Stimulated activated CD4-positive, alpha-beta T cell treated with anti-CD3 and anti-CD28 coated beads, Interleukin-2, amount 100 ng/mL, for 4 hours (primary cell): ENCODE results near the gene RRAS.

Experiments used
- DNase-seq: peaks from one replicate; pipeline ENCODE4 v3.0.0-alpha.2; 2020; ENCODE audit warnings: low read depth

RRAS gene

DNA sequence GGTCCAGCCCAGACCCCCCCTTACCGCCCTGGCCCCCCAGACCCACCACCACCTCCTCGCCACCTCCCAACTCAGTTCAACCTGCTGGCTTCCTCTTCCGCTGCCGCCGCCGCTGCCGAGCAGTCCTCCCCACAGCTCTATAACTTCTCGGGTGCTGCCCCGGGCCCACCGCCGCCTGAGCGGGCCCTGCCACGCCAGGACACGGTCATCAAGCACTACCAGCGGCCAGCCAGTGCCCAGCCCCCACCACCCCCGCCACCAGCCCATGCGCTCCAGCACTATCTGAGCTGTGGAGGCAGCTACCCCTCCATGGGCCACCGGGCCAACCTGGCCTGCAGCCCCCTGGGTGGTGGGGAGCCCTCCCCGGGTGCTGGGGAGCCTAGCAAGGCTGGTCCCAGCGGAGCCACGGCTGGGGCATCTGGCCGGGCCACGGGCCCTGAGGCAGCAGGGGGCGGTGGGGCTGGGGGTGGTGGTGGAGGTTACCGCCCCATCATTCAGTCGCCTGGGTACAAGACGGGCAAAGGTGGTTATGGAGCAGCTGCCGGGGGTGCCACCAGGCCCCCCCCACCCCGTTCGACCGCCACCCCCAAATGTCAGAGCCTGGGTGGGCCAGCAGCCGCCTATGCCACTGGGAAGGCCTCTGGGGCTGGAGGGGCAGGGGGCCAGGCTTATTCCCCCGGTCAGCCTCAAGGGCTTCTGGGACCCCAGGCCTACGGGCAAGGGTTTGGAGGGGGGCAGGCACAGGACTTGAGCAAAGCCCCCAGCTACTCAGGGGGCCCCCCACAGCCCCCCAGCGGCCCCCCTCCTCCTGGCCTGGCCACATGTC, 44.7 kb downstream of the RRAS start:
- DNase-seq = no peak

DNA sequence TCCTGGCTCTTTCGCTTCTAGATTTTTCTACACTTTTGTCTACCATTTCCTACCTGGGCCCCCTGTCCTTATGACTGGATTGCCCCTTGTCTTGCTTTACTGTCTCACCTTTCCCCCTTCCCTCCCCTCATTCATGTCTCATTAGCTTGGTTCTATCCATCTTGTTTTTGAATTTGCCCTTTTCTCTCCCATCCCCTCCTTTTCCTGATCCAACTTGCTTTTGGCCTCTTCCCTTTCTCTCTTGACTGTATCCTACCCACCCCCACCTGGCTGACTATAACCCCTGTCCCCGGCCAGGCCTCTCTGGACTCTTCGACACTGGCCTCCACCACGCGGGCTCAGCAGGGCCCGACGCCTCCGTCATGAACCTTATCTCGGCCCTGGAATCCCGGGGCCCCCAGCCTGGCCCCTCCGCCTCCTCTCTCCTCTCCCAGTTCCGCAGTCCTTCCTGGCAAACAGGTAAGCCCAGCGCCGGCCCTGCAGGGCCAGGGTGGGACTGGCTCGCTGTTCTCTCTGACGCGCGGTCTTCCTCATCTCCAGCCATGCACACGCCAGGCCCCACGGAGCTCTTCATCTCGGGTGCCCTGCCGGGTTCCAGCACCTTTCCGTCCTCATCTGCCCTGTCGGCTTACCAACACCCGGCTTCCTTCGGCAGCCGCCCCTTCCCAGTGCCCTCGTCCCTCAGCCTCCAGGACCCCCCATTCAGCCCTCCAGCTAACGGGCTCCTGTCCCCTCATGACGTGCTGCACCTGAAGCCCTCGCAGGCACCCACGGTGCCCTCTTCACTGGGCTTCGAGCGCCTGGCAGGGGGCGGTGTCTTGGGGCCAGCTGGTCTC, 45.6 kb downstream of the RRAS start:
- no peak for DNase-seq

DNA sequence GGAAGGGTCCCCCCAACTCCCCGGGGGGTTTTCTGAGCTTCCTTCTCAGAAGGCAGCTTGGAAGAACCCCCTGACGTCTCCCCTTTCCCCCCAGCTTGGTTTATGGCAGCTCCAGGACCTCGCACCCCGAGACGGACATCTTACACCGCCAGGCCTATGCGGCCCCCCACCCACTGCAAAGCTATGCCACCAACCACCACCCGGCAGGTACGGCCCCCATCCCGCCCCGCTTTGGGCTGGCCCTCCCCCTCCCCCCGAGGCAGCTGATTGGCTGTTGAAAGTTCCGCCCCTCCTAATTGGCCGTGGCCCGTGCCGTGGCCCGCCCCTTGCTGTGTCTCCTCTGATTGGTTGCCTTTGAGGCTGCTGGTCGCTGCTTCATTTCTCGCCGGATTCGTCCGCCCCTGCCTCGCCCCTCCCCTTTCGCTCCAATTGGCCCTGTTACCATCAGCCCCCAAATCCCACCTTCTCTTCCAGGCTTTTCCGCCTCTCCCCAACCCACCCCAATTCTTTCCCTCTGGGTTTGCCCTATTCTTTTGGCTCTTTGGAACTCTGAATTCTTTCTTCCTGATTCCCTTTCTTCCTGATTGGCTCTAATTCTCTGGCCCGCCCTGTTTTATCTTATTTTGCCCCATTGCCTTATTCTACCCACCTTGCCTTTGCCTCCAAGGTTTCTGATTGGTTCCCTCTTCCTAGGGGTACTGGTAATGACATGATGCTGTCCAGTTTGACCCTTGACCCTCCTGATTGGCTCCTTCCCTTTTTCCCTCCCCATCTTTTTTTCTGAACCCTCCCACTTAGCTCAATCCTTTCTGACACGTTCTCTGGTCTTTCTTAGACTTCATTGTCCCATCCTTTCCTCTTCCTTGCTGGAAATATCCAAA, 46.5 kb downstream of the RRAS start:
- peak; percentile 89 for DNase-seq

DNA sequence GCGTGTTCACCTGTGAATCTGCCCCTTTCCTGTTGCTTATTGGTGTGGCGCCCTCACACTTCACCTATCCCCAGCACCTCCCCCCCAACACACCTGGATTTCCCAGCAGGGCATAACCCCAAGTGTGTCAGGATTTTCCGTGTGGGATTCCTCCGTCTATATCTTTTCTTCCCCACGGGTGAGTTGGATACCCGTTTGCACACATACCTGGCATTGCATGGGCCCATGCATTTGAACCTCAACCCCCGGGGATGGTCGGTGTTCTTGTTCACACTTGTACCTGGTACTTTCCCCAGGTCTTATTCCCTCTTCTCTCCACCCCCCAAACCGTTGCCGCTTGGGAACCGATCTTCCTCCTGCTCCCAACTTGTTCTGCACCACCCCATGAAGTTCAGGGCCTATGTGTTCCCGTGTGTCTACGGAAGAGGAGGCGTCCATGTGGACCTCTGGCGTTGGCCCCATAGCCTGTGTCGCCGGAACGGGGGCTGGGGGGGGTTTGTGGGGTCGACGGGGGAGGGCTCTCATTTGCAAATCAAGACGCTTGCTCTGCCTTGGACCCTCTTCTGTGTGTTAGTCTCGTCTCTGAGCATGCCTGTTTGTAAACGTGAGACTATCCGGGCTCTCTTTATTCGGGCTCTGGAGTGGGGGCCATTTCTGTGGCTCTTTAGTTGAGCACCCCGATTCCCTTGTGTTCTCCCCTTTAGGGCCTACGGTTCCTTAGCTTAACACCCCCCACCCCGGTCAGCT, 47.3 kb downstream of the RRAS start:
- DNase-seq = no peak

DNA sequence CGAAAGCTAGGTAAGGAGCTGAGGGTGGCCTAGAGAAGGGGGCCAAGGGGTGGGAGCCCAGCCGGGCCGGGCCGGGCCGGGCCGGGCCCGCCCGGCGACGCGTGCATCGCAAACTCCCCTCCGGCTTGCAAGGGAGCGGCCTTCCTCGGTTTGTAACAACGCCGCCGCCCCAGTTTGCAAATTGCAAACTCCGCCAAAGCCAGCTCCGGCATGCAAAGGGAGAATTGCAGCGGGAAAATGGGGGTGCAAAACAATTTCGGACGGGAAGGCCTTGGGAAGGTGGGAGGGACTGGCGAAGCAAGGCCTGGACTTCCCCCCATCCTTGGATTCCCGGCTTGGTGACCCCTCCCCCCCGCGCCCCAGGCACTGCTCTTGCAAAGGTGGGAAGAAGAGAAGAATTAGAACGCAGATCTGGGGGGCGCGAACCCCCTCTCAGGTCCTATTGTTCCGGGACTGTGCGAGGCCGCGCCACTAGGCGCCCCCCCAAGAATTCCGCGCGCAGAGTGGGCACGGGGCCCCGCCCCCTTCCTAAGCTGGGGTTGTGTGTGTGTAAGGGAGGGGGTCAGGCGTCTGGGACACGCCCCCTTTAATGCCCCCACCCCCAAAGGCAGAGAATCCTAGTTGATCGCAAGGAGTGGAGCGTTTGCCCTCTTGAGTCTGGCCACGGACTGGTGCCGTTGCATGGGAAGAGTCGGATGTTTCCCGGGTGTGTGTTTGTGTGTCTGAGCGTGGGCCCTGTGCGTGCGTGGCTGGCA, 48.0 kb downstream of the RRAS start:
- DNase-seq = no peak

DNA sequence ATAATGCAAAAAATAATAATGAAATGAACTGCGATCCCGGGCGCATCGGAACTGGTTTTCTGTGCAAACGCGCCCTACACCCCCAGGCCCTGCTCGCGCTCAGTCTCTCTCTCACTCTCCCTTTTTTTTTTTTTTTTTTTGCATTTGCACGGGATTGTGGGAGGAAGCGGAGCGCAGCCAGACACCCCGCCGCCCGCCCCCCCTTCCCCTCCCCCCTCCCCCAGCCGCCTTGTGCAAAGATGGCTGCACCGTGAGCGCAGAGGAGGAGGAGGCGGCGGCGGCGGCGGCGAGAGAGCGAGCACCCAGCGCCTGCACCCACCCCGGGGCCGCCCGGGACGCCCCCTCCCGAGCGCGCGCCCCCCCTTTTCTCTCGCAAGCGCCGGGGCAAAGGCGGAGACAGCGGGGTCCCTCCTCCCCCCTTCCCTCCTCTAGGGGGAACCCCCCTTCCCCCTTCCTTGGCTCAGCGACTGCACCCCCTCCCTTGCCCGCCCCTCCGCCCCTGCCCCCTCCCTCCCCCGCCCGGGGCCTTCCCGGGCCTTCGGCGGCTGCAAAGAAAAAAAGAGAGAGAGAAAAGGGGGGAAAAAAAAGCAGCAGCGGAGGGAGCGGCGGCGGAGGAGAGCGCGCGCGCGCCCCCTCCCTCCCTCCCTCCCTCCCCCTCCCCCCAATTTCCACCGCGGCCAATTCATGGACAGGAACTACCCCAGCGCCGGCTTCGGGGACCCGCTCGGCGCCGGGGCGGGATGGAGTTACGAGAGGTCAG, 48.8 kb downstream of the RRAS start, which contains the start of gene PRR12:
Gene PRR12, plus strand, starts transcription at position 212 of the 760 bp plus-strand sequence. Its CDS starts 473 bp downstream, at position 685.
- DNase-seq = peak; percentile 68

DNA sequence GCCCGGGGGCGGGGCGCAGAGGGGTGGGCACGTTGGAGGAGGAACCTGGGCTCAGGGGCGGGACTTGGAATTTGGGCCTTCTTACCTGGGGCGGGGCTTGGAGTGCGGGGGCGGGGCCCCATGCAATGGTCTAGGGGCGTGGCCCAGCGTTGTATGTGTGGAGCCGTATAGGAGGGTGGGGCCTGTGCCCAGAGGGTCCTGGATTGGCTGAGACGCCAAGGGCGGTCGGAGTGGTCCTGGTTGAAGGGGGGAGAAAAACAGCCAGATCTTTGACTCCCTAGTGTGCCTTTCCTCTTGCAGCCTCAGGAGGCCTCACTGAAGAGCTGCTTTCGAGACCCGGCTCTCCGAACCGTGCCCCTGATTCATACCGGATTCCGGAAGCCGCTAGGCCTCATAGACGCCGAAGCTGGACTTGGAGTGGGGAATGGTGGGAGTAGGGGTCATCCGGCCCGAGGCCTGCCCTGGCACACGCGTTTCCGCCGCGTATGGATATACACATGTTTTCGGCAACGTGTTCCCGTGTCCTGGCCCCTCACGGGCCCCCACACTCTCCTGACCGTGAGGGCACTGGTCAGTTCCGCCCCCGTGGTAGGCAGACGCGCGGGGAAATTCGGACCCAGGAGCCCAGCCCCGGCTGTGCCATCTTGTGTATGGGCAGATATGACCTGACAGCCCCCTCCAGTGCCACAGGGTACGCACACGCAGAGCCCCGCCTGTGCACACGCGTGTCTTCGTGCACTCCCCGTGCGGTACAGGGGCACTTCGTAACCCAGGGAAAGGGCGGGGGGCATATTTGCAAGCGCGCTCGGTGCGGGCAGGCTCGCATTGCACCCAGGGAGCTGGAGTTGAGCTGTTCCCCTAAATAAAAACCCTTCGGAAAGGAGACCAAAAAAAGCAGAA, 49.6 kb downstream of the RRAS start:
- DNase-seq = peak; percentile 90

DNA sequence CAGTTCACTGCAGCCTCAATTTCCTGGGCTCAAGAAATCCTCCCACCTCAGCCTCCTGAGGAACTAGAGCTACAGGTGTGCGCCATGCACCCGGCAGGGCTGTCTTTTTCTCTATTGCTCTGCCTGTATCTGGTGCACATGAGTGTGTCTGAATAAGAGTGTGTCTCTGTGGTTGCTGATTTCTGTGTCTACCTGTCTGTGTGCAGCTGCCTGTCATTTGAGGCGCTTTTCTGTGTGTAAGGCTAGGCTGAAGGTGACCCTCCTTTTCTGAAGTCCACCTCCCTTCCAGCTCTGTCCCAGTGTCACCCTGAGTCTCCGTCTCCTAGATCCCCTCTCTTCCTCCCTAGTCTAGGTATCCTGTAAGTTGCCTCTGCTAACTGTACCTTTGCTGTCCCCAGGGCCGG, 50.4 kb downstream of the RRAS start:
- DNase-seq = no peak

DNA sequence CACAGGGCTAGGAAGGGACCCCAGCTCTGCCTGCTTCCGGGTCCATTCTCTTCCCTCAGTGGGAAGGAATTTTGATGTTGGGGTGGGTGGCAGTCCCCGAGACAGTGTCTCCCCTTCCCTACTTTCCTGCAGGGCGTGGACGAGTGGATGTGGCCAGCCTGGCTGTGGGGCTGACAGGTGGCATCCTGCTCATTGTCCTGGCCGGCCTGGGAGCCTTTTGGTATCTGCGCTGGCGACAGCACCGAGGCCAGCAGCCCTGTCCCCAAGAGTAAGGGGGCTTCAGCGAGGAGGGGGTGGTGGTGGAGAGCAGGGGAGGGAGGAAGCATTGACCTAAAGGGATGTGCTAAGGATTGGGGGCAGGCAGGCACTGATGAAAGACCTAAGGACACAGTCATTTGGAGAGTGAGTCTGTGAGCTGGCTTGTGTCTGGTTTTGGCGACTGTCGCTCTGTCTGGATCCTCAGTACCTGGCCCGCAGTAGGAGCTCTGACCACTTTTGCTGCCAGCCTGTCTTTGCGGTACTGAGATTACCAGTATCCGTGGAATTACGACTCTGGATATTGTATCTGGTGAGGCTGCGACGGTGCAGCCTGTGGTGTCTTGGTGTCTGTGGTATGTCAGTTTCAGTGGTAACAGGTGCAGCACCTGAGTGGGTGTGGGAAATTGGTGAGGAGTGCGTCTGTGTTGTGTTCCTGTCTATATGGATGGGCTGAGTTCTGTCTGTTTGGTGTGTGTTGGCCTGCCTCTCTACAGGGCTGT, 51.4 kb downstream of the RRAS start:
- DNase-seq = peak; percentile 18

DNA sequence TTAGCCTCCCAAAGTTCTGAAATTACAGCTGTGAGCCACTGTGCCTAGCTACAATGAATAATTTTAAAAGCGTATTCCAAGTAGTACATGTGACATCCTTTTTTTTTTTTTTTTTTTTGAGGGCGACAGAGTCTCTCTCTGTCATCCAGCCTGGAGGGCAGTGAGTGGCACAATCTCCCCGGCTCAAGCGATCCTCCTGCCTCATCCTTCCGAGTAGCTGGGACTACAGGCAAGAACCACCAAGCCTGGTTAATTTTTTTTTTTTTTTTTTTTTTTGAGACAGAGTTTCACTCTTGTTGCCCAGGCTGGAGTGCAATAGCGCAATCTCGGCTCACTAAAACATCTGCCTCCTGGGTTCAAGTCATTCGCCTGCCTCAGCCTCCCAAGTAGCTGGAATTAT, 52.7 kb downstream of the RRAS start:
- DNase-seq = no peak
